ENCODE results near the gene PATZ1. TPM values are rescaled to one million over a fixed set of nuclear protein-coding genes. Genes with fewer than 3 reads are reported as not detected.

PATZ1 gene
- total and polyA plus RNA-seq, 2 of the 8 experiments (the other 6 are each of a cell fraction or from before 2014, with no cell fraction given): 62.1 to 70.9 TPM

- Histone ChIP-seq H3K79me1 (ENCODE audit: low read depth, low read length) (no peaks in the 10 kb centered on the region), H4K5ac (ENCODE audit: insufficient read length, low read depth, low read length) (no peak overlapping the region), H3K23me2 (ENCODE audit: low read depth, low read length) (no peaks in the 10 kb centered on the region), H2BK20ac (ENCODE audit: low read length) (no peak overlapping the region), H3K56ac (replicated peaks; ENCODE audit: insufficient read length, low read depth, low read length) (no peak overlapping the region), H3K9ac (replicated peaks in 1 of 4; ENCODE audit: extremely low read depth in 1 of 4, low read depth in 3 of 4, low read length in 3 of 4) (no peak overlapping the region), H3K14ac (ENCODE audit: insufficient read length) (no peak overlapping the region), H2AK5ac (ENCODE audit: low read depth, low read length) (no peak overlapping the region), H3K4me1 (replicated peaks in 1 of 4; ENCODE audit: control insufficient read depth in 3 of 4, insufficient read depth in 4 of 4, low read length in 3 of 4) (no peaks in the 10 kb centered on the region), H3K18ac (ENCODE audit: extremely low read depth, low read length) (no peak overlapping the region), H4K91ac (replicated peaks; ENCODE audit: insufficient read length, low read length) (no peak overlapping the region), H3K27ac (ENCODE audit: low read depth, low read length) (no peak overlapping the region), H3K36me3 (ENCODE audit: control insufficient read depth in 2 of 4, insufficient read depth in 4 of 4, low read length in 3 of 4) (peaks cover 15 to 44% (median 25%) of the 10 kb centered on the region in 4 experiments), H3K23ac (ENCODE audit: insufficient read length) (no peak overlapping the region), H3K4me3 (ENCODE audit: extremely low read depth in 1 of 4, insufficient read depth in 2 of 4, low read depth in 3 of 4, low read length in 4 of 4) (no peak overlapping the region), H3K79me2 (ENCODE audit: control insufficient read depth in 1 of 2, insufficient read depth in 2 of 2, low read length in 2 of 2) (no peaks in the 10 kb centered on the region), H3K4me2 (ENCODE audit: insufficient read depth in 1 of 2, low read depth in 2 of 2, low read length in 2 of 2) (no peak overlapping the region), H2BK120ac (replicated peaks; ENCODE audit: low read depth, low read length) (no peak overlapping the region), H2BK12ac (ENCODE audit: low read depth, low read length) (no peak overlapping the region), H2AFZ (ENCODE audit: low read length) (no peak overlapping the region), H3K9me3 (ENCODE audit: insufficient read depth in 2 of 2, low read depth in 1 of 2, low read length in 1 of 2) (no peaks in the 10 kb centered on the region), H2BK15ac (ENCODE audit: low read length) (no peak overlapping the region), H4K8ac (ENCODE audit: extremely low read depth, insufficient read depth, low read length) (no peak overlapping the region), H2BK5ac (ENCODE audit: low read depth, low read length) (no peak overlapping the region), H3K27me3 (replicated peaks in 1 of 4; ENCODE audit: control insufficient read depth in 3 of 4, extremely low read depth in 1 of 4, insufficient read depth in 3 of 4, low read length in 3 of 4) (no peaks in the 10 kb centered on the region), H3K4ac (replicated peaks; ENCODE audit: insufficient read length, low read depth, low read length) (no peak overlapping the region), H4K20me1 (replicated peaks in 1 of 2; ENCODE audit: control insufficient read depth in 1 of 2, insufficient read depth in 2 of 2, low read length in 2 of 2) (peaks cover 3 to 5% of the 10 kb centered on the region in 2 experiments)
- ChIA-PET CTCF (ENCODE audit: partially characterized antibody) (interaction anchor here (0.9 to 1.0 kb wide), 2 partner anchors 19 to 36 kb away, joined by 3 read pairs; no protein-coding TSS in a partner anchor), POLR2A (ENCODE audit: partially characterized antibody) (interaction anchor here (1.2 to 1.4 kb wide), 2 partner anchors 60 to 65 kb away, joined by 5 to 6 read pairs; no protein-coding TSS in a partner anchor)
- no peak for DNase-seq (ENCODE audit: low read depth in 1 of 2, low spot score in 2 of 2)
- 86% methylated on average over 5 of the region's 5 CpGs; no CpG with 5 or more reads in 1 of the 2 experiments for WGBS, 2 experiments (ENCODE audit: extremely low coverage in 1 of 2, insufficient coverage in 1 of 2, insufficient read length in 1 of 2, insufficient replicate concordance in 2 of 2, low coverage in 1 of 2, low lambda C conversion rate in 2 of 2, missing lambda C conversion rate in 1 of 2)
- FAIRE-seq: no peak
- TF ChIP-seq HDAC2 (IDR thresholded peaks at IDR 0.05; ENCODE audit: borderline replicate concordance in 1 of 2, low read depth in 2 of 2, low read length in 2 of 2) (no peak), RNF2 (IDR thresholded peaks at IDR 0.05; ENCODE audit: borderline replicate concordance, low read depth, low read length, missing control alignments, poor library complexity, severe bottlenecking) (no peak), CEBPB (IDR thresholded peaks at IDR 0.05; ENCODE audit: low read depth, low read length) (no peak), SP4 (IDR thresholded peaks at IDR 0.05; ENCODE audit: low read length) (no peak), TBP (IDR thresholded peaks at IDR 0.05; ENCODE audit: low read depth, low read length) (no peak), JUN (IDR thresholded peaks at IDR 0.05; ENCODE audit: low read depth, low read length) (no peak), TEAD4 (IDR thresholded peaks at IDR 0.05; ENCODE audit: low read depth, low read length) (no peak), SIN3A (conservative IDR thresholded peaks at IDR 0.05 in 1 of 2, IDR thresholded peaks at IDR 0.05 in 1 of 2; ENCODE audit: low read depth in 1 of 2, low read length in 2 of 2) (no peak), CHD1 (IDR thresholded peaks at IDR 0.05; ENCODE audit: low read depth, low read length) (no peak), RXRA (IDR thresholded peaks at IDR 0.05; ENCODE audit: insufficient read depth, low read depth, low read length) (no peak), SUZ12 (IDR thresholded peaks at IDR 0.05; ENCODE audit: low read length) (no peak), SP1 (IDR thresholded peaks at IDR 0.05; ENCODE audit: low read depth, low read length) (no peak), ATF3 (IDR thresholded peaks at IDR 0.05; ENCODE audit: insufficient read depth, low read depth, low read length) (no peak)
Observed at GRCh38 chr22:31277741-31278140, 68.4 kb downstream of the PATZ1 start.
